GM10266 (cell line): ENCODE data around the gene AMY2B.
"Not testable (repeated sequence)": the region's sequence is repeated elsewhere in the genome, so short reads cannot be mapped to it uniquely, and the experiment has no call there.

Source experiments
- DNase-seq: peaks from one replicate; pipeline ENCODE4 v3.0.0; 2012; ENCODE audit errors: extremely low spot score
- TF ChIP-seq, protein P1 (sequence below): IDR thresholded peaks from 2 replicates; pipeline ENCODE4 v1.5.1; 2012; ENCODE audit warnings: mild to moderate bottlenecking, low read depth; ENCODE audit not compliant: control insufficient read depth, insufficient read depth; ENCODE audit errors: missing control alignments

Gene AMY2B

GRCh38 chr1:103546496-103546895, 24.9 kb upstream of the AMY2B start:
- DNase-seq = no peak
- TF ChIP-seq, protein P1, sequence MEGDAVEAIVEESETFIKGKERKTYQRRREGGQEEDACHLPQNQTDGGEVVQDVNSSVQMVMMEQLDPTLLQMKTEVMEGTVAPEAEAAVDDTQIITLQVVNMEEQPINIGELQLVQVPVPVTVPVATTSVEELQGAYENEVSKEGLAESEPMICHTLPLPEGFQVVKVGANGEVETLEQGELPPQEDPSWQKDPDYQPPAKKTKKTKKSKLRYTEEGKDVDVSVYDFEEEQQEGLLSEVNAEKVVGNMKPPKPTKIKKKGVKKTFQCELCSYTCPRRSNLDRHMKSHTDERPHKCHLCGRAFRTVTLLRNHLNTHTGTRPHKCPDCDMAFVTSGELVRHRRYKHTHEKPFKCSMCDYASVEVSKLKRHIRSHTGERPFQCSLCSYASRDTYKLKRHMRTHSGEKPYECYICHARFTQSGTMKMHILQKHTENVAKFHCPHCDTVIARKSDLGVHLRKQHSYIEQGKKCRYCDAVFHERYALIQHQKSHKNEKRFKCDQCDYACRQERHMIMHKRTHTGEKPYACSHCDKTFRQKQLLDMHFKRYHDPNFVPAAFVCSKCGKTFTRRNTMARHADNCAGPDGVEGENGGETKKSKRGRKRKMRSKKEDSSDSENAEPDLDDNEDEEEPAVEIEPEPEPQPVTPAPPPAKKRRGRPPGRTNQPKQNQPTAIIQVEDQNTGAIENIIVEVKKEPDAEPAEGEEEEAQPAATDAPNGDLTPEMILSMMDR = no peak

DNA sequence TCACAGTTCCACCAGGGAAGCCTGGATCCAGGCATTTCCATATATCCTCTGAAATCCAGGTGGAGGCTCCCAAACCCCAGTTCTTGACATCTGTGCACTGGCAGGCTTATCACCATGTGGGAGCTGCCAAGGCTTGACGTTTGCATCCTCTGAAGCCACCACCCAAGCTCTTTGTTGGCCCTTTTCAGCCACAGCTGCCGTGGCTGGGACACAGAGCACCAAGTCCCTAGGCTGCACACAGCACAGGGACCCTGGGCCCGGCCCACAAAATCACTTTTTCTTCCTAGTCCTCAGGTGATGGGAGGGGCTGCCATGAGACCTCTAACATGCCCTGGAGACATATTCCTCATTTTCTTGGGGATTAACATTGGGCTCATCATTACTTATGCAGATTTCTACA, 23.5 kb upstream of the AMY2B start:
- TF ChIP-seq, protein P1 = no peak
- no peak for DNase-seq

DNA sequence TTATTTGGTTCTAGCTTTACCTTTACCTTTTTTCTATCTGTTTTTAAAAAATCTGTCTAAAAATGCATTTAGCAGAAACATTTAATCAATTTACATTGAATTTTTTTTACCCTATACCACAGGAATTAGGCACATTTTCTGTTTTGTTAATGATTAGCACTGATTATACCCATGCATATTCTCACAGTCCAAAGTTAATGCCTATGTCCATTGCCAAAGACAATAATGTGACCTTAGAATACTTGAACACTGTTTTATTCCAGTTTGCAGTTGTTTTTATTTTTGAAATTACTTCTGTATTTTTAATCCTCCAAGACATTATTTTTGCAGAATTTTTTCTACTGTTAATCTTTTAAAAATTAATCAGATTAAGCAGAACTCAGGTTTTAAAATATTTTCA, 11.0 kb upstream of the AMY2B start:
- no peak for DNase-seq
- TF ChIP-seq, protein P1 = no peak

- DNase-seq = not testable (repeated sequence)
These were observed 10.3 kb upstream of the AMY2B start for GRCh38 chr1:103561124-103561523.

GRCh38 chr1:103561643-103562395, 9.6 kb upstream of the AMY2B start:
- DNase-seq = peak; percentile 5
- TF ChIP-seq, protein P1 = no peak

GRCh38 chr1:103563056-103563455, 8.3 kb upstream of the AMY2B start:
- DNase-seq = no peak
- TF ChIP-seq, protein P1 = no peak

DNA sequence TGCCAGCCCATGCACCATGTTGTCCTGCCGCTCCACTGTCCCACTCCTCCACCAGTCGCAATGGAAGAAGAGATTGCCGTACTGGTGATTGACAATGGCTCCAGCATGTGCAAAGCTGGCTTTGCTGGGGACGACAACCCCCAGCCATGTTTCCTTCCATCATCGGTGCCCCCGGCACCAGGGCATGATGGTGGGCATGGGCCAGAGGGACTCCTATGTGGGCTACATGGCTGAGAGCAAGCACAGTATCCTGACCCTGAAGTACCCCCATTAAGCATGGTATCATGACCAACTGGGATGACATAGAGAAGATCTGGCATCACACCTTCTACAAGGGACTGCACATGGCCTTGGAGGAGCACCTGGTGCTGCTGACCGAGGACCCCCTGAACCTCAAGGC, 1.9 kb upstream of the AMY2B start:
- no peak for DNase-seq
- TF ChIP-seq, protein P1 = no peak

DNA sequence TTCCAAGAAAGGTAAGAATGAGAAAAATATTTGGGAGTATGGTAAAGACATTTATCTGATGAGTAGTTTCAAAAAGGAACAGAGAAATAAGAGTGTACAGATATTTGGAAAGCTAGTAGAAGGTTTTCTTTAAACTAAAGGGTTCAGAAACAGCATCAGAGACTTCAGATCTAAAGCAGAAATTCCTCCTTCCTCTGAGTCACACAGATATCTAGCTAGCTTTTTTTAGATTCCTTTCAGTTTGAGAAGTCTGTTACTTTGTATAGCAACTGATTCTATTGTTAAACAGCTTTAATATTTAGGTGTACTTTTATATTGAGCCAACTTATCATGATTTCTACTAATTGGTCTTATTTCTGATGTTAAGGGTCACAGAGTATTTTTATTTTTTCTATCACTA, 4.7 kb downstream of the AMY2B start:
- TF ChIP-seq, protein P1 = no peak
- DNase-seq = peak; percentile 3

GRCh38 chr1:103576784-103577183, 5.4 kb downstream of the AMY2B start:
- not testable (repeated sequence) for DNase-seq
